Transverse colon (tissue), 4 donors: Measurements from ENCODE around the gene HSPA5. TPM values are rescaled to one million over a fixed set of nuclear protein-coding genes. Genes with fewer than 3 reads are reported as not detected.

Source experiments
- DNase-seq: peaks from one replicate; pipeline ENCODE4 v3.0.0-alpha.2; 2019
- H3K27ac ChIP-seq, 4 donors: fragments of 200-600 bp; sonication (generic); 2 replicates each; pipeline ENCODE4 v1.5.1; 2016 to 2018; ENCODE audit warnings: inconsistent platforms in 4 of 4
- H3K27me3 ChIP-seq: fragments of 200-600 bp; sonication (generic); 2 replicates; pipeline ENCODE4 v1.5.1; 2017; ENCODE audit warnings: inconsistent platforms
- H3K36me3 ChIP-seq, 4 donors: fragments of 200-600 bp; sonication (generic); 2 replicates each; pipeline ENCODE4 v1.5.1; 2017 to 2019; ENCODE audit warnings: inconsistent platforms in 4 of 4
- H3K4me1 ChIP-seq, 4 donors: fragments of 200-600 bp; sonication (generic); 2 replicates each; pipeline ENCODE4 v1.5.1; 2017 to 2020; ENCODE audit warnings: inconsistent platforms in 4 of 4
- H3K4me3 ChIP-seq, 4 donors: fragments of 200-600 bp; sonication (generic); 1 replicate in 1 of 4; 2 replicates in 3 of 4; pipeline versions ENCODE4 v1.5.1 to v1.6.1; 2017 to 2019; ENCODE audit warnings: inconsistent platforms in 4 of 4
- H3K9me3 ChIP-seq, 2 donors: fragments of 200-600 bp; sonication (generic); 2 replicates each; pipeline ENCODE4 v1.5.1; 2017 to 2019; ENCODE audit warnings: inconsistent platforms in 2 of 2
- CTCF ChIP-seq, 5 experiments: fragments of 200-600 bp in 3 of 5; fragments of 450-650 bp in 2 of 5; sonication (generic) in 3 of 5; IDR thresholded peaks; 1 replicate in 2 of 5; 2 replicates in 3 of 5; pipeline ENCODE4 v1.5.1; 2016 to 2017; ENCODE audit warnings: antibody characterized with exemption in 5 of 5, inconsistent platforms in 3 of 5, mild to moderate bottlenecking in 2 of 5, moderate library complexity in 1 of 5
- EP300 ChIP-seq: sonication (generic); formaldehyde crosslinking; IDR thresholded peaks from one replicate; pipeline ENCODE4 v1.6.1; 2017; ENCODE audit warnings: antibody characterized with exemption, low read depth
- POLR2A ChIP-seq: fragments of 450-650 bp; IDR thresholded peaks from one replicate; pipeline ENCODE4 v1.6.1; 2016; ENCODE audit warnings: antibody characterized with exemption, mild to moderate bottlenecking, moderate library complexity
- POLR2AphosphoS5 ChIP-seq, 3 donors: sonication (generic); formaldehyde crosslinking; IDR thresholded peaks; one replicate each; pipeline ENCODE4 v1.6.1; 2016; ENCODE audit warnings: antibody characterized with exemption in 3 of 3
- WGBS, 2 donors: methylation state at CpG; one replicate each; pipeline ENCODE4 v1.1.5; 2018; ENCODE audit warnings: low coverage in 1 of 2; 5-methylcytosine and 5-hydroxymethylcytosine counted together
- in situ Hi-C, 4 donors: fragments of 200-750 bp; cut with MboI; loops; one replicate each; pipeline versions ENCODE4 v1.15.0 to v1.15.1; 2017; ENCODE audit warnings: low sequenced_read_pairs in 3 of 4, low pct_ligation_motif_present in 1 of 4, low pct_unique_long_range_greater_than_20kb in 1 of 4
- intact Hi-C: fragments of 100-400 bp; cut with DNase I; formaldehyde crosslinking; loops from one replicate; pipeline ENCODE4 v1.15.1; 2023; ENCODE audit warnings: low total_unique reads
- total RNA-seq, 4 donors: library from RNA; depleted of rRNA; stranded (reverse); fragments of >200 nt; gene quantifications; one replicate each; pipeline ENCODE4 v1.1.0, GENCODE V29; 2016

HSPA5 gene
- total RNA-seq, 4 donors from 2014 or later, result 49.8 to 115 (median 66.1) TPM

DNA sequence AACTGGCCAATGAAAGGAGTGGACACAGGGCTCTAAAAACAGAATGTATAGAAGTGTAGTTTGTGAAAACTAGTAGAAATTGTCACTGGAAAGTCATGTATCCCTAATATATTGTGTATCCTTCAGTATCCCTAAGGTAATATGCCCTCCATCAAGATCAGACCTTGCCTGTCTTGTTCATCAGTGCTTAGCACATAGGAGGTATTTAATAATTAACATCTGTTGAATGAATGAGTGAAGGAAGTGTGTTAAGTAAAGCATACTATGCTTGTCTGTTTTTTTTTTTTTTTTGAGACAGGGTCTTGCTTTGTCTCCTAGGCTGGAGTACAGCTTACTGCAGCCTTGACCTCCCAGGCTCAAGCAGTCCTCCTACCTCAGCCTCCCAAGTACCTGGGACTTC lies 36.3 kb upstream of the HSPA5 start:
- no peaks in the 10 kb centered on the region for H3K36me3 ChIP-seq
- TF ChIP-seq EP300, result no peak
- TF ChIP-seq CTCF (IDR thresholded peaks at IDR 0.05), result no peak
- TF ChIP-seq POLR2AphosphoS5 (IDR thresholded peaks at IDR 0.05), result no peak
- TF ChIP-seq POLR2A, result no peak
- H3K27ac ChIP-seq, result no peak overlapping the region
- intact Hi-C loops (no loop called here), in situ Hi-C loops (no loop called here)
- H3K9me3 ChIP-seq, result no peaks in the 10 kb centered on the region
- H3K4me1 ChIP-seq, result peaks cover 3 to 16% (median 10%) of the 10 kb centered on the region in 4 donors
- H3K4me3 ChIP-seq, result no peak overlapping the region
- no peak for DNase-seq
- H3K27me3 ChIP-seq, result no peaks in the 10 kb centered on the region

GRCh38 chr9:125276771-125277170 lies 35.6 kb upstream of the HSPA5 start:
- DNase-seq, result no peak
- intact Hi-C loops (no loop called here), in situ Hi-C loops (no loop called here)
- H3K4me3 ChIP-seq, result no peak overlapping the region
- no peaks in the 10 kb centered on the region for H3K36me3 ChIP-seq
- WGBS, 2 donors, result 98 to 100% methylated on average over 4 of the region's 4 CpGs
- no peak overlapping the region for H3K27ac ChIP-seq
- H3K9me3 ChIP-seq, result no peaks in the 10 kb centered on the region
- TF ChIP-seq CTCF (IDR thresholded peaks at IDR 0.05), result no peak
- no peak for TF ChIP-seq POLR2AphosphoS5 (IDR thresholded peaks at IDR 0.05)
- no peak for TF ChIP-seq EP300
- no peak for TF ChIP-seq POLR2A
- peaks cover 3 to 21% (median 16%) of the 10 kb centered on the region in 4 donors for H3K4me1 ChIP-seq
- no peaks in the 10 kb centered on the region for H3K27me3 ChIP-seq

GRCh38 chr9:125272697-125273096 lies 31.6 kb upstream of the HSPA5 start:
- no peaks in the 10 kb centered on the region for H3K27me3 ChIP-seq
- H3K4me1 ChIP-seq, result peaks cover 3 to 39% (median 20%) of the 10 kb centered on the region in 4 donors
- in situ Hi-C loops, result no loop called here
- H3K4me3 ChIP-seq, result no peak overlapping the region
- TF ChIP-seq EP300 (no peak), POLR2AphosphoS5 (IDR thresholded peaks at IDR 0.05) (peak in 2 of 3 donors; percentile 55 to 69), POLR2A (no peak), CTCF (IDR thresholded peaks at IDR 0.05) (no peak)
- H3K9me3 ChIP-seq, result no peaks in the 10 kb centered on the region
- intact Hi-C loops, result no loop called here
- WGBS, 2 donors, result 33 to 46% methylated on average over 1 to 3 of the region's 3 CpGs
- no peak for DNase-seq
- H3K36me3 ChIP-seq, result no peaks in the 10 kb centered on the region
- H3K27ac ChIP-seq, result peak overlapping the region; percentile 21 to 57 (median 32)

DNA sequence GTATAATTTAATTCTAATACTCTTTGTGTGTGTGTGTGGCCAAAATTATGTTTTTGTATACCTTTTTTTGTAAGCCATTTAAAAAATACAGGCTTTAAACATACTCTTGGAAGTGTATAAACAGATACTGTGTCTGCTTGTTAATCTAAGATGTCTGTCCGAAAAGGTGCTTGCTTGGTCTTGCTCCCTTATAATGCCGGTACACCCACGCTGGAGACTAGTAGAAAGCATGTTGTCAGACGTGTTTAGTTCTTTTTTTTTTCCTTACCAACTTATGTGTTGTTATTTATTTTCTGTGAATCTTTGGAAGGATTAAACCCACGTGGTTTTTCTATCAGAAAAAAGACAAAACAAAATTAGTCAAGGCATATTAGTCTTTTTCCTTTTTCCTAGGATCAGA lies 29.9 kb upstream of the HSPA5 start:
- no peaks in the 10 kb centered on the region for H3K27me3 ChIP-seq
- no peak for TF ChIP-seq POLR2AphosphoS5 (IDR thresholded peaks at IDR 0.05)
- no peak for TF ChIP-seq EP300
- TF ChIP-seq POLR2A, result no peak
- no peak for TF ChIP-seq CTCF (IDR thresholded peaks at IDR 0.05)
- in situ Hi-C loops, result no loop called here
- intact Hi-C loops, result no loop called here
- H3K4me3 ChIP-seq, result no peak overlapping the region
- DNase-seq, result no peak
- H3K4me1 ChIP-seq, result peaks cover 3 to 39% (median 20%) of the 10 kb centered on the region in 4 donors
- whole genome bisulfite sequencing, 2 donors, result 79% methylated on average over 5 of the region's 5 CpGs
- no peak overlapping the region for H3K27ac ChIP-seq
- no peaks in the 10 kb centered on the region for H3K36me3 ChIP-seq
- no peaks in the 10 kb centered on the region for H3K9me3 ChIP-seq
